Measurements from ENCODE around the gene RAB11FIP4. TPM values are rescaled to one million over a fixed set of nuclear protein-coding genes. Genes with fewer than 3 reads are reported as not detected.

The RAB11FIP4 gene
- total RNA-seq, 1 donor, result 0.72 TPM

DNA sequence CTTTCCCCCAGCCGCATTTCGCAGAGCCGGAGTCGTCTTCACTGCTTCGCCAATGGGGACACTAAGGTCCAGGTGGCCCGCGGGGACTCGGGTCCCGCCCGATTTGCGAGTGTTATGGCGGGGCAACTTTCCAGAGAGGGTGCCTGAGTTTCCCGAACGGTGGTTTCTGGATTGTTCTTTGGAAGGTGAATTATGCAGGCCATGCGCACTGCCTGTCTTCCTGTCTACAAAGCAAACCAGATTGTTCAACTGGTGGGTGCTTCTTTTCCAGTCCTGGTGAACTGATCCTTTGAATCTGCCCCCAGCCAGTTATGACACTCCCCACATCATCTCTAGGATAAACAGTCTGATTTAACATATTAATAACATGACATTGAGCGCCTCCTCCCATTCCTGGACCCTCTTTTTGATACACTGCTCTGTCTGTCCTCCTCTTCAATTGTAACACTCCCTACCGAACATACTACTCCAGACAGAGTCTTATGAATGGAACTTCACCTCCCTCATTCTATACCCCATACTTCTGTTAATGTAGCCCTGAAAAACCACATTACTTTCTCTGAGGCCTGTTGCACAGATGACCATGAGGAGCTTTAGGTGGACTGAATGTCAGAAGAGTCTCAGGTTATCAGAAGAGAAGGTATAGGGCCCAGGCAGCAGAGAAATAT is 159.0 kb downstream of the RAB11FIP4 start:
- peak overlapping the region; percentile 96 for H3K4me3 ChIP-seq (ENCODE audit: insufficient read depth, low read length)
- no peaks in the 10 kb centered on the region for H3K36me3 ChIP-seq (ENCODE audit: insufficient read depth, low read length)
- no peak for DNase-seq (ENCODE audit: insufficient read length, low spot score, missing footprints)
- H3K4me2 ChIP-seq (ENCODE audit: insufficient read depth, low read length), result peak overlapping the region; percentile 81
- TF ChIP-seq, protein P1, sequence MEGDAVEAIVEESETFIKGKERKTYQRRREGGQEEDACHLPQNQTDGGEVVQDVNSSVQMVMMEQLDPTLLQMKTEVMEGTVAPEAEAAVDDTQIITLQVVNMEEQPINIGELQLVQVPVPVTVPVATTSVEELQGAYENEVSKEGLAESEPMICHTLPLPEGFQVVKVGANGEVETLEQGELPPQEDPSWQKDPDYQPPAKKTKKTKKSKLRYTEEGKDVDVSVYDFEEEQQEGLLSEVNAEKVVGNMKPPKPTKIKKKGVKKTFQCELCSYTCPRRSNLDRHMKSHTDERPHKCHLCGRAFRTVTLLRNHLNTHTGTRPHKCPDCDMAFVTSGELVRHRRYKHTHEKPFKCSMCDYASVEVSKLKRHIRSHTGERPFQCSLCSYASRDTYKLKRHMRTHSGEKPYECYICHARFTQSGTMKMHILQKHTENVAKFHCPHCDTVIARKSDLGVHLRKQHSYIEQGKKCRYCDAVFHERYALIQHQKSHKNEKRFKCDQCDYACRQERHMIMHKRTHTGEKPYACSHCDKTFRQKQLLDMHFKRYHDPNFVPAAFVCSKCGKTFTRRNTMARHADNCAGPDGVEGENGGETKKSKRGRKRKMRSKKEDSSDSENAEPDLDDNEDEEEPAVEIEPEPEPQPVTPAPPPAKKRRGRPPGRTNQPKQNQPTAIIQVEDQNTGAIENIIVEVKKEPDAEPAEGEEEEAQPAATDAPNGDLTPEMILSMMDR (IDR thresholded peaks at IDR 0.05; ENCODE audit: extremely low read depth, low read depth, low read length), result no peak
- no peaks in the 10 kb centered on the region for H4K20me1 ChIP-seq (ENCODE audit: insufficient read depth, low read length)
- H3K27me3 ChIP-seq (ENCODE audit: insufficient read depth, low read length), result no peaks in the 10 kb centered on the region
- H3K79me2 ChIP-seq (ENCODE audit: insufficient read depth, low read length), result no peaks in the 10 kb centered on the region
- peaks cover 4% of the 10 kb centered on the region for H3K4me1 ChIP-seq (ENCODE audit: insufficient read depth, low read length)
- no peaks in the 10 kb centered on the region for H3K9me3 ChIP-seq (ENCODE audit: low read depth, low read length)
- peak overlapping the region; percentile 36 for H3K27ac ChIP-seq (ENCODE audit: low read depth, low read length)
- H2AFZ ChIP-seq (ENCODE audit: low read length), result peak overlapping the region; percentile 79

DNA sequence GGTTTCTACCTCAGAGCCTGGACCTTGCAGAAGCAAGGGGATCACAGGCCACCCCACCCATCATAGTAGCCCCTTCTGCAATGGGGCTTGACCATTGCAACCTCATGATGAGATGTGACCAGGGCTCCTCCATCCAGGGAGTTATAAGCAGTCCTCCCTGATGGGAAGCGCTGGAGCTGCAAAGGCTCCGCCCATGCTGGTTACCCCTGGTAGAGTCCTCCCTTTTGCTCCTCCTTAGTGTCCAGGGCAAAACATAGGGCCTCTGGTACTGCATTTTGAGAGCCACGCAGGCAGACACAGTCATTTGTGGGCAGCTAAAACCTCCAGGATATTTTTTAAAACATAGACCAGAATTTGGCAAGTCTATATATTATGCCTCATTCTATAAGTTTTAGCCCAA is 161.1 kb downstream of the RAB11FIP4 start:
- H3K4me1 ChIP-seq (ENCODE audit: insufficient read depth, low read length), result peaks cover 4% of the 10 kb centered on the region
- TF ChIP-seq, protein P1 (IDR thresholded peaks at IDR 0.05; ENCODE audit: extremely low read depth, low read depth, low read length), result no peak
- H3K9me3 ChIP-seq (ENCODE audit: low read depth, low read length), result no peaks in the 10 kb centered on the region
- H3K36me3 ChIP-seq (ENCODE audit: insufficient read depth, low read length), result no peaks in the 10 kb centered on the region
- H3K27me3 ChIP-seq (ENCODE audit: insufficient read depth, low read length), result no peaks in the 10 kb centered on the region
- no peak overlapping the region for H3K4me2 ChIP-seq (ENCODE audit: insufficient read depth, low read length)
- H2AFZ ChIP-seq (ENCODE audit: low read length), result no peak overlapping the region
- H3K79me2 ChIP-seq (ENCODE audit: insufficient read depth, low read length), result no peaks in the 10 kb centered on the region
- no peak overlapping the region for H3K27ac ChIP-seq (ENCODE audit: low read depth, low read length)
- no peak for DNase-seq (ENCODE audit: insufficient read length, low spot score, missing footprints)
- no peaks in the 10 kb centered on the region for H4K20me1 ChIP-seq (ENCODE audit: insufficient read depth, low read length)
- H3K4me3 ChIP-seq (ENCODE audit: insufficient read depth, low read length), result no peak overlapping the region

DNA sequence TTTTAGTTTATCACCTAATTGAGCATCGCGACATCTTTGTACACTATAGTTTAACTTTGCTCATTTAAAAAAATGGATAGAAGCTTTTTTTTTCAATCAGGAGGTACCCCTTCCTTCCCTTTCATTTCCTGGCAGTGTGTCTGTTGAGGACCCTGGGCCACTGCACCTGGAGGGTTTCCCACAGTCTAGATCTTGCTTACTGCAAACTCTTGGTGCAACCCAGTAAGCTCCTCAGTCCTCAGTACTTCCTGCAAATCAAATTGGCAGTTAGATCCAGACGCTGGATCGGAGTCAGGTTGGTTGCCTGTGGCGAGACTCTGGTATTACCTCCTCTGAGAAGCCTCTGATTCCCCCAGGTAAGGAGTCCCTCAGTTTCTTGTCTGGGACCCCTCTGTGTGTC is 162.0 kb downstream of the RAB11FIP4 start:
- H2AFZ ChIP-seq (ENCODE audit: low read length), result no peak overlapping the region
- no peaks in the 10 kb centered on the region for H3K36me3 ChIP-seq (ENCODE audit: insufficient read depth, low read length)
- TF ChIP-seq, protein P1 (IDR thresholded peaks at IDR 0.05; ENCODE audit: extremely low read depth, low read depth, low read length), result no peak
- no peak for DNase-seq (ENCODE audit: insufficient read length, low spot score, missing footprints)
- H3K27me3 ChIP-seq (ENCODE audit: insufficient read depth, low read length), result no peaks in the 10 kb centered on the region
- no peak overlapping the region for H3K4me2 ChIP-seq (ENCODE audit: insufficient read depth, low read length)
- no peaks in the 10 kb centered on the region for H3K79me2 ChIP-seq (ENCODE audit: insufficient read depth, low read length)
- H3K4me1 ChIP-seq (ENCODE audit: insufficient read depth, low read length), result peaks cover 10% of the 10 kb centered on the region
- no peaks in the 10 kb centered on the region for H4K20me1 ChIP-seq (ENCODE audit: insufficient read depth, low read length)
- H3K27ac ChIP-seq (ENCODE audit: low read depth, low read length), result no peak overlapping the region
- H3K9me3 ChIP-seq (ENCODE audit: low read depth, low read length), result no peaks in the 10 kb centered on the region
- no peak overlapping the region for H3K4me3 ChIP-seq (ENCODE audit: insufficient read depth, low read length)

DNA sequence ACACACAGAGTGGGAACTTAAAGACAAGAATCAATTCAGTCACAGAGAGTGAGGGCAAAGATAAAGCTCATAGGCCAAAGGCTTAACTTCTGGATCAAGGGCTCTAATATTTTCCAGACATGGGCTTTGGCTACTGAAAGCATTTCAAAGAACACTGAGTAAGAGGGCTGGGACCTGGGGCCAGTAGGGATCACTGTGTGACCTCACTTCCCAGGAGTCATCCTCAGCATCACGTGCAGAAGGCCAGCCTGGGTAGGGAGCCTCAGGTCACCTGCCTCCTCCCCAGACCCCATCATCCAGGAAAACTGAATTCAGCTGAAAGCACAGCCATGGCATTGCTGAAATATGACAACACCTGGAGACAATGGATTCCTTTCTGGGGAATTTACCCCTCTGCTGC is 163.5 kb downstream of the RAB11FIP4 start:
- TF ChIP-seq, protein P1 (IDR thresholded peaks at IDR 0.05; ENCODE audit: extremely low read depth, low read depth, low read length), result no peak
- H3K9me3 ChIP-seq (ENCODE audit: low read depth, low read length), result no peaks in the 10 kb centered on the region
- peaks cover 7% of the 10 kb centered on the region for H3K4me1 ChIP-seq (ENCODE audit: insufficient read depth, low read length)
- no peak overlapping the region for H3K27ac ChIP-seq (ENCODE audit: low read depth, low read length)
- no peaks in the 10 kb centered on the region for H3K27me3 ChIP-seq (ENCODE audit: insufficient read depth, low read length)
- no peak overlapping the region for H3K4me2 ChIP-seq (ENCODE audit: insufficient read depth, low read length)
- no peaks in the 10 kb centered on the region for H4K20me1 ChIP-seq (ENCODE audit: insufficient read depth, low read length)
- H2AFZ ChIP-seq (ENCODE audit: low read length), result no peak overlapping the region
- no peak for DNase-seq (ENCODE audit: insufficient read length, low spot score, missing footprints)
- H3K79me2 ChIP-seq (ENCODE audit: insufficient read depth, low read length), result peaks cover 9% of the 10 kb centered on the region
- H3K36me3 ChIP-seq (ENCODE audit: insufficient read depth, low read length), result no peaks in the 10 kb centered on the region
- H3K4me3 ChIP-seq (ENCODE audit: insufficient read depth, low read length), result no peak overlapping the region

All from osteoblast (primary cell).